Neuronal stem cell (in vitro differentiated cells): ENCODE measurements around the gene ARHGAP42.
A peak's percentile ranks its signal among the peaks of the same experiment; 100 is the strongest.
"Not testable (repeated sequence)": the region's sequence is repeated elsewhere in the genome, so short reads cannot be mapped to it uniquely, and the experiment has no call there.

ENCODE experiments used
- DNase-seq: peaks from one replicate; pipeline ENCODE4 v3.0.0-alpha.2; 2013; ENCODE audit warnings: low spot score
- H2AFZ ChIP-seq: one replicate; pipeline ENCODE4 v1.6.1; 2013; ENCODE audit warnings: mild to moderate bottlenecking, low read length, inconsistent platforms
- H2AK5ac ChIP-seq: 2 replicates; pipeline ENCODE4 v1.6.1; 2013; ENCODE audit warnings: low read depth, mild to moderate bottlenecking, inconsistent platforms, low read length, moderate library complexity, mixed read lengths
- H2BK120ac ChIP-seq: 2 replicates; pipeline ENCODE4 v1.6.1; 2013; ENCODE audit warnings: low read depth, mild to moderate bottlenecking, inconsistent platforms, low read length, moderate library complexity, mixed read lengths
- H2BK12ac ChIP-seq: one replicate; pipeline ENCODE4 v1.6.1; 2013; ENCODE audit warnings: low read length, inconsistent platforms
- H2BK15ac ChIP-seq: 2 replicates; pipeline ENCODE4 v1.6.1; 2013; ENCODE audit warnings: mild to moderate bottlenecking, low read length, inconsistent platforms, mixed read lengths
- H2BK5ac ChIP-seq: one replicate; pipeline ENCODE4 v1.6.1; 2013; ENCODE audit warnings: inconsistent platforms, mild to moderate bottlenecking, low read length, moderate library complexity
- H3K14ac ChIP-seq: one replicate; pipeline ENCODE4 v1.6.1; 2013; ENCODE audit warnings: low read length, inconsistent platforms
- H3K18ac ChIP-seq: 2 replicates; pipeline ENCODE4 v1.6.1; 2013; ENCODE audit warnings: low read length, inconsistent platforms
- H3K23ac ChIP-seq: 2 replicates; pipeline ENCODE4 v1.6.1; 2013; ENCODE audit warnings: low read depth, mild to moderate bottlenecking, mixed read lengths, low read length, inconsistent platforms; ENCODE audit not compliant: poor library complexity
- H3K27ac ChIP-seq: replicated peaks from 3 replicates; pipeline ENCODE4 v1.5.1; 2013; ENCODE audit warnings: low read length, inconsistent platforms
- H3K27me3 ChIP-seq, 3 experiments: 2 replicates each; pipeline ENCODE4 v1.6.1; 2013; ENCODE audit warnings: low read length in 3 of 3, mild to moderate bottlenecking in 2 of 3, inconsistent platforms in 1 of 3, low read depth in 1 of 3, mixed read lengths in 1 of 3, moderate library complexity in 1 of 3; ENCODE audit not compliant: control insufficient read depth in 3 of 3, insufficient read depth in 3 of 3
- H3K36me3 ChIP-seq, 2 donors: replicated peaks in 1 of 2; 2 replicates each; pipeline ENCODE4 v1.6.1; 2013; ENCODE audit warnings: low read length in 2 of 2; ENCODE audit not compliant: control insufficient read depth in 2 of 2, insufficient read depth in 2 of 2
- H3K4ac ChIP-seq: 2 replicates; pipeline ENCODE4 v1.6.1; 2013; ENCODE audit warnings: inconsistent platforms, mild to moderate bottlenecking, low read length, moderate library complexity
- H3K4me1 ChIP-seq, 2 donors: 1 replicate in 1 of 2; 2 replicates in 1 of 2; pipeline ENCODE4 v1.6.1; 2013; ENCODE audit warnings: low read length in 2 of 2, low read depth in 1 of 2; ENCODE audit not compliant: control insufficient read depth in 2 of 2, insufficient read depth in 1 of 2
- H3K4me2 ChIP-seq: one replicate; pipeline ENCODE4 v1.6.1; 2013; ENCODE audit warnings: mild to moderate bottlenecking, low read length, inconsistent platforms; ENCODE audit not compliant: insufficient read depth, poor library complexity, severe bottlenecking
- H3K4me3 ChIP-seq, 2 donors: 2 replicates each; pipeline ENCODE4 v1.5.1; 2013; ENCODE audit warnings: low read length in 2 of 2, mild to moderate bottlenecking in 2 of 2, inconsistent platforms in 1 of 2, moderate library complexity in 1 of 2
- H3K79me1 ChIP-seq: one replicate; pipeline ENCODE4 v1.6.1; 2013; ENCODE audit warnings: low read depth, mild to moderate bottlenecking, inconsistent platforms, low read length, moderate library complexity
- H3K9ac ChIP-seq: one replicate; pipeline ENCODE4 v1.6.1; 2013; ENCODE audit warnings: mild to moderate bottlenecking, low read depth, low read length, inconsistent platforms; ENCODE audit not compliant: poor library complexity
- H3K9me3 ChIP-seq, 2 donors: replicated peaks in 1 of 2; 2 replicates each; pipeline versions ENCODE3 to v1.6.1; 2013; ENCODE audit warnings: low read length in 2 of 2, mild to moderate bottlenecking in 2 of 2, inconsistent platforms in 1 of 2, low read depth in 1 of 2, mixed read lengths in 1 of 2, moderate library complexity in 1 of 2; ENCODE audit not compliant: control insufficient read depth in 2 of 2, insufficient read depth in 1 of 2
- H4K8ac ChIP-seq: one replicate; pipeline ENCODE4 v1.6.1; 2013; ENCODE audit warnings: low read depth, mild to moderate bottlenecking, inconsistent platforms, low read length, moderate library complexity
- H4K91ac ChIP-seq: one replicate; pipeline ENCODE4 v1.6.1; 2013; ENCODE audit warnings: low read length, low read depth, mild to moderate bottlenecking, inconsistent platforms; ENCODE audit not compliant: poor library complexity
- WGBS, 2 donors: extraction: QIAGEN DNeasy Blood & Tissue Kit; methylation state at CpG; one replicate each; pipeline ENCODE4 v1.1.7; 2013; ENCODE audit warnings: missing lambda C conversion rate in 2 of 2, mixed read lengths in 1 of 2; ENCODE audit not compliant: insufficient read length in 2 of 2, insufficient replicate concordance in 1 of 2; ENCODE audit errors: extremely low coverage in 2 of 2; 5-methylcytosine and 5-hydroxymethylcytosine counted together

ARHGAP42 gene

DNA sequence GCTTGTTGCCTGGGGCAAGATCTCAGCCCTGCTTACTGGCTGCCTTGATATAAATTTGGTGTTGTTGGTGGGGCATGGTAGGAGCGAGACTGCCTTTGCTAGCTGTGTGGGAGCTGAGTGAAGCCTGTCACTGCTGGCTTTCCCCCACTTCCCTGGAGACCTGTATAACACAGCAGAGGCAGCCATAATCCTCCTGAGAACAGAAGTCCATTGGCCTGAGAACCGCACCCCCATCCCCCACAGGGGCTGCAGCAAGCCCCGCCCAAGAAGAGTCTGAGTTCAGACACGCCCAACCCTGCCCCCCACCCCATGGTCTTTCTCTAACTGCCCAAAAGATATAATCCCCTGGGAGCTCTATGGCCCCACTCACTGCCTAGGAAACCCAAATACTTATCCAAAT lies 39.2 kb upstream of the ARHGAP42 start:
- no peak overlapping the region for H3K4me3 ChIP-seq
- H2BK15ac ChIP-seq: no peak overlapping the region
- no peak overlapping the region for H2AK5ac ChIP-seq
- no peak overlapping the region for H3K27ac ChIP-seq
- no peaks in the 10 kb centered on the region for H3K27me3 ChIP-seq
- H4K91ac ChIP-seq: no peak overlapping the region
- no peak overlapping the region for H3K23ac ChIP-seq
- no peak overlapping the region for H2BK5ac ChIP-seq
- H3K9ac ChIP-seq: no peak overlapping the region
- no peak overlapping the region for H3K4ac ChIP-seq
- H2BK12ac ChIP-seq: no peak overlapping the region
- peaks cover 0 to 3% of the 10 kb centered on the region in 2 donors for H3K4me1 ChIP-seq
- no peaks in the 10 kb centered on the region for H3K36me3 ChIP-seq
- no CpG with 5 or more reads among the region's 4 CpGs for WGBS, 2 donors
- no peaks in the 10 kb centered on the region for H3K79me1 ChIP-seq
- no peak overlapping the region for H3K14ac ChIP-seq
- no peak overlapping the region for H3K4me2 ChIP-seq
- no peak overlapping the region for H2BK120ac ChIP-seq
- peak overlapping the region; percentile 57 for H3K18ac ChIP-seq
- peaks cover 2 to 3% of the 10 kb centered on the region in 2 donors for H3K9me3 ChIP-seq
- no peak overlapping the region for H2AFZ ChIP-seq
- no peak overlapping the region for H4K8ac ChIP-seq
- no peak for DNase-seq

DNA sequence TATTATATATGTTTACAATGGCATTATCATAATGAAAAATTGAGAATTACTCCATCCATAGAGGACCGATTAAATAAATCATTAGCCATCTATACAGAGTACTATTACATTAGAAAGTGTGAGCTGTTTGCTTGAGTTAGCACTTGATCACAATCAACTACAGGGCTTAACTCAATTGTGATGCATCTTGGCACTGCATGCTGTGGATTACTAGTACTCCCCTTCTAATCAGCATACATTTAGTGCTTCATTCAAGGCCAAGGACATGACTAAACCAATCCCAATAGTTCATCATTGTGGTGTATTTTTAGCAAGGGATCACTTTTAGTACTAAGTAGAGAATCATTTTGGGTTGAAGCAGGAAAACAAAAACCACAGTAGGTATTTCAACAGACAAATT lies 23.5 kb upstream of the ARHGAP42 start:
- no peak overlapping the region for H3K9ac ChIP-seq
- no peaks in the 10 kb centered on the region for H3K79me1 ChIP-seq
- H2BK15ac ChIP-seq: no peak overlapping the region
- no peak overlapping the region for H2BK12ac ChIP-seq
- no peak overlapping the region for H3K14ac ChIP-seq
- no peak overlapping the region for H3K18ac ChIP-seq
- DNase-seq: no peak
- H3K27ac ChIP-seq: no peak overlapping the region
- no peaks in the 10 kb centered on the region for H3K9me3 ChIP-seq
- H3K4me1 ChIP-seq: no peaks in the 10 kb centered on the region
- no peak overlapping the region for H4K8ac ChIP-seq
- no peak overlapping the region for H3K4ac ChIP-seq
- no peak overlapping the region for H3K4me3 ChIP-seq
- H2AFZ ChIP-seq: no peak overlapping the region
- no peak overlapping the region for H2AK5ac ChIP-seq
- WGBS, 2 donors: no CpG with 5 or more reads among the region's 1 CpG
- H2BK120ac ChIP-seq: no peak overlapping the region
- no peaks in the 10 kb centered on the region for H3K36me3 ChIP-seq
- no peak overlapping the region for H4K91ac ChIP-seq
- H3K23ac ChIP-seq: no peak overlapping the region
- no peak overlapping the region for H3K4me2 ChIP-seq
- H2BK5ac ChIP-seq: no peak overlapping the region
- H3K27me3 ChIP-seq: no peaks in the 10 kb centered on the region

DNA sequence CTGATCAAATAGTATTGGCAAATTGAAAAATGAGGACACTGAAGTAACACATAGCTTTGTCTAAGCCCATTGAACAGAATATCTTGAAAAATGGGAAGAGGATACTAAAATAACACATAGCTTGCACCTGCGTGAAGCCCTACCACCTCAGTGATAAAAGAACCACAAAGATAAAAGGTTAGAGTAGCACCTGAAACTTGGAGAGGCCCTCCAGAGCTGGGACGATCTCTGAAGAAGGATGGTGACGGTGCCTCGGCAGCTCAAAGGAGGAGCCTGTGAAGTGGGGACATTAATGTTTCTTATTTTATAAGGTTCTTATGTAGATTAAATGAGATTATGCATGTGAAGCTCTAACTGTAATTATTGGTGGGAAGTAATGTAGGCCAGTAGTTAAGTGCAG lies 23.1 kb upstream of the ARHGAP42 start:
- Histone ChIP-seq H3K4me3 (no peak overlapping the region), H3K9ac (no peak overlapping the region), H4K91ac (no peak overlapping the region), H2AK5ac (no peak overlapping the region), H3K27me3 (no peaks in the 10 kb centered on the region), H3K23ac (no peak overlapping the region), H2BK120ac (no peak overlapping the region), H3K27ac (no peak overlapping the region), H3K36me3 (no peaks in the 10 kb centered on the region), H3K79me1 (no peaks in the 10 kb centered on the region), H3K14ac (no peak overlapping the region), H2AFZ (no peak overlapping the region), H2BK15ac (no peak overlapping the region), H2BK12ac (no peak overlapping the region), H3K4me2 (no peak overlapping the region), H3K4me1 (no peaks in the 10 kb centered on the region), H3K4ac (no peak overlapping the region), H4K8ac (no peak overlapping the region), H3K18ac (no peak overlapping the region), H3K9me3 (no peaks in the 10 kb centered on the region), H2BK5ac (no peak overlapping the region)
- no CpG with 5 or more reads among the region's 4 CpGs for WGBS, 2 donors
- no peak for DNase-seq

DNA sequence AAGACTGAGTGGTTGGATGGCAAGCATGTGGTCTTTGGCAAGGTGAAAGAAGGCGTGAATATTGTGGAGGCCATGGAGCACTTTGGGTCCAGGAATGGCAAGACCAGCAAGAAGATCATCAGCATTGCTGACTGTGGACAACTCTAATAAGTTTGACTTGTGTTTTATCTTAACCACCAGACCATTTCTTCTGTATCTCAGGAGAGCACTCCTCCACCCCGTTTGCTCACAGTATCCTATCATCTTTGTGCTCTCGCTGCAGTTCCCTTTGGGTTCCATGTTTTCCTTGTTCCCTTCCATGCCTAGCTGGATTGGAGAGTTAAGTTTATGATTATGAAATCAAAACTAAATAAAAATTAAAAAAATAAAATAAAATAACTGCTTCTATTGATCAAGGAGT lies 20.3 kb upstream of the ARHGAP42 start:
- H3K23ac ChIP-seq, H2BK15ac ChIP-seq, H2BK120ac ChIP-seq, H3K14ac ChIP-seq, H3K9me3 ChIP-seq, H3K9ac ChIP-seq, H3K36me3 ChIP-seq, H3K4ac ChIP-seq, H3K18ac ChIP-seq, H2BK12ac ChIP-seq, H2AK5ac ChIP-seq, DNase-seq, H4K8ac ChIP-seq, H4K91ac ChIP-seq, H3K27me3 ChIP-seq, H3K79me1 ChIP-seq, H3K4me2 ChIP-seq, H3K4me3 ChIP-seq, H2AFZ ChIP-seq, H3K4me1 ChIP-seq, H2BK5ac ChIP-seq, H3K27ac ChIP-seq: not testable (repeated sequence)
- WGBS, 2 donors: no CpG with 5 or more reads among the region's 3 CpGs
